Measurements from ENCODE around the gene UQCR11. TPM values are rescaled to one million over a fixed set of nuclear protein-coding genes. Genes with fewer than 3 reads are reported as not detected.
A peak's percentile ranks its signal among the peaks of the same experiment; 100 is the strongest.

The UQCR11 gene
- total and polyA plus RNA-seq, 2 of the 8 experiments (the other 6 are each of a cell fraction or from before 2014, with no cell fraction given), result 162 to 171 TPM

DNA sequence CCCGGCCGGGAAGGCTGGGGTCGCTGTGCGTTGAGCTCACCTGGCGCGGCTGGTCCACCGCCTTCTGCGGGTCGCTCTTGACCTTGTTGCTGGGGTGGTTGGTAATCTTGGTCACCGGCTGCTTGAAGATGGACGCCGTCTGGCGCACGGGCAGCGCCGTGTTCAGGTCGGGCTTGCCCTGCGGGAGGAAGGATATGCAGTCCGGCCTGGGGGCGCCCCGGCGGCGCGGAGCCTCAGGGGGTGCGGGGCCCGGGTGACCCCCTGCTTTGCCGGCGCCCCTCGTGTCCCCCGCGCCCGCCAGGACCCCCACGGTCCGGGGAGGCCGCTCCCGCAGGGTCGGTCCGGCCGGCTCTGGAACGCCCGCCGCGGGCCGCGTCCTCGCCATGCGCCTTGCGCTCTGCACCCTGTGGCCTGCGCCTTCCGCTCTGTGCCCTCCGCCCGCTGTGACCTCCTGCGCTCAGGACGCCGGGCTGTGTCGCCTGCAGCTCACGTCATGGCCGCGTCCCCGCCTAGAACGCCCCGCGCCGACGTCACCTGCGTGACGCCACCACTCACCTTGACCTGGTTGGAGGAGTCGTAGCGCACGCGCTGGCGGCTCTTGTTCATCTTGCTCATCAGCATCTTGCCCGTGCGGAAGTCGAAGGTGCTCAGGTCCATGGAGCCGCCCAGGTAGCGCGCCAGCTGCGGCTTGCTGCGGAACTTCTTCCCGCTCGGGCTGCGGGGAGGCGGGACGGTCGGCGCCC is 20.6 kb downstream of the UQCR11 start:
- peaks cover 7 to 44% (median 26%) of the 10 kb centered on the region in 4 experiments; a peak in 7 of 8 replicates for H3K36me3 ChIP-seq (ENCODE audit: control insufficient read depth in 2 of 4, insufficient read depth in 4 of 4, low read length in 3 of 4)
- H2BK15ac ChIP-seq (ENCODE audit: low read length), result no peak overlapping the region
- no peak overlapping the region for H2BK12ac ChIP-seq (ENCODE audit: low read depth, low read length)
- H3K27me3 ChIP-seq (replicated peaks in 1 of 4; ENCODE audit: control insufficient read depth in 3 of 4, extremely low read depth in 1 of 4, insufficient read depth in 3 of 4, low read length in 3 of 4), result no peaks in the 10 kb centered on the region; a peak in 1 of 7 replicates
- no peak overlapping the region for H2BK20ac ChIP-seq (ENCODE audit: low read length)
- H3K4me1 ChIP-seq (replicated peaks in 1 of 4; ENCODE audit: control insufficient read depth in 3 of 4, insufficient read depth in 4 of 4, low read length in 3 of 4), result no peaks in the 10 kb centered on the region
- 95% methylated on average over 46 of the region's 87 CpGs; no CpG with 5 or more reads in 1 of the 2 experiments for WGBS, 2 experiments (ENCODE audit: extremely low coverage in 1 of 2, insufficient coverage in 1 of 2, insufficient read length in 1 of 2, insufficient replicate concordance in 2 of 2, low coverage in 1 of 2, low lambda C conversion rate in 2 of 2, missing lambda C conversion rate in 1 of 2)
- H3K9me3 ChIP-seq (ENCODE audit: insufficient read depth in 2 of 2, low read depth in 1 of 2, low read length in 1 of 2), result no peaks in the 10 kb centered on the region
- TF ChIP-seq SAP30 (IDR thresholded peaks at IDR 0.05; ENCODE audit: insufficient read depth, insufficient replicate concordance, low read length), result no peak
- TF ChIP-seq GABPA (IDR thresholded peaks at IDR 0.05; ENCODE audit: borderline replicate concordance, insufficient read depth, low read length), result no peak
- TF ChIP-seq, protein P1, sequence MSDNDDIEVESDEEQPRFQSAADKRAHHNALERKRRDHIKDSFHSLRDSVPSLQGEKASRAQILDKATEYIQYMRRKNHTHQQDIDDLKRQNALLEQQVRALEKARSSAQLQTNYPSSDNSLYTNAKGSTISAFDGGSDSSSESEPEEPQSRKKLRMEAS (IDR thresholded peaks at IDR 0.05), result no peak
- no peak overlapping the region for H2BK120ac ChIP-seq (replicated peaks; ENCODE audit: low read depth, low read length)
- H3K27ac ChIP-seq (ENCODE audit: low read depth, low read length), result no peak overlapping the region
- H3K23ac ChIP-seq (ENCODE audit: insufficient read length), result no peak overlapping the region
- H3K23me2 ChIP-seq (ENCODE audit: low read depth, low read length), result no peaks in the 10 kb centered on the region
- H3K14ac ChIP-seq (ENCODE audit: insufficient read length), result no peak overlapping the region
- peaks cover 0 to 34% of the 10 kb centered on the region in 2 experiments; a peak in 2 of 4 replicates for H3K79me2 ChIP-seq (ENCODE audit: control insufficient read depth in 1 of 2, insufficient read depth in 2 of 2, low read length in 2 of 2)
- no peak for FAIRE-seq
- peaks cover 0 to 16% of the 10 kb centered on the region in 2 experiments for H4K20me1 ChIP-seq (replicated peaks in 1 of 2; ENCODE audit: control insufficient read depth in 1 of 2, insufficient read depth in 2 of 2, low read length in 2 of 2)
- H3K18ac ChIP-seq (ENCODE audit: extremely low read depth, low read length), result no peak overlapping the region
- H3K4ac ChIP-seq (replicated peaks; ENCODE audit: insufficient read length, low read depth, low read length), result no peak overlapping the region
- H2BK5ac ChIP-seq (ENCODE audit: low read depth, low read length), result no peak overlapping the region; the same call in 1 of the 2 replicates
- H2AFZ ChIP-seq (ENCODE audit: low read length), result no peak overlapping the region
- ChIA-PET POLR2A (ENCODE audit: partially characterized antibody) (interaction anchor here (0.6 to 9.1 kb wide), 2 partner anchors 9 to 509 kb away, joined by 3 to 148 read pairs; no protein-coding TSS in a partner anchor), CTCF (ENCODE audit: partially characterized antibody) (interaction anchor here (0.6 to 3.6 kb wide), 5 partner anchors 9 to 728 kb away, joined by 3 to 14 read pairs (median 3); no protein-coding TSS in a partner anchor)
- peak overlapping the region in 1 of 4 experiments; percentile 68; a peak in 1 of 8 replicates for H3K4me3 ChIP-seq (ENCODE audit: extremely low read depth in 1 of 4, insufficient read depth in 2 of 4, low read depth in 3 of 4, low read length in 4 of 4)
- no peak overlapping the region for H2AK5ac ChIP-seq (ENCODE audit: low read depth, low read length)
- H3K4me2 ChIP-seq (ENCODE audit: insufficient read depth in 1 of 2, low read depth in 2 of 2, low read length in 2 of 2), result peak overlapping the region in 1 of 2 experiments; percentile 65; a peak in 1 of 4 replicates
- H4K8ac ChIP-seq (ENCODE audit: extremely low read depth, insufficient read depth, low read length), result peak overlapping the region; percentile 89; the same call in 1 of the 2 replicates
- peaks cover 24% of the 10 kb centered on the region for H3K79me1 ChIP-seq (ENCODE audit: low read depth, low read length)
- H4K91ac ChIP-seq (replicated peaks; ENCODE audit: insufficient read length, low read length), result no peak overlapping the region
- peak in 1 of 2 experiments; percentile 90 for DNase-seq (ENCODE audit: low read depth in 1 of 2, low spot score in 2 of 2)
- no peak overlapping the region for H3K56ac ChIP-seq (replicated peaks; ENCODE audit: insufficient read length, low read depth, low read length)
- H3K9ac ChIP-seq (replicated peaks in 1 of 4; ENCODE audit: extremely low read depth in 1 of 4, low read depth in 3 of 4, low read length in 3 of 4), result peak overlapping the region in 1 of 4 experiments; percentile 48; a peak in 1 of 7 replicates
- no peak overlapping the region for H4K5ac ChIP-seq (ENCODE audit: insufficient read length, low read depth, low read length)
